ENCODE data around the gene FBXW7.

The FBXW7 gene

GRCh38 chr4:152464030-152464823 lies 71.7 kb downstream of the FBXW7 start:
- no peak for DNase-seq

- no peak for DNase-seq
Observed at GRCh38 chr4:152463562-152463961, 72.3 kb downstream of the FBXW7 start.

GRCh38 chr4:152462695-152463094 lies 73.2 kb downstream of the FBXW7 start:
- DNase-seq = no peak

GRCh38 chr4:152462047-152462446 lies 73.8 kb downstream of the FBXW7 start:
- DNase-seq = no peak

GRCh38 chr4:152460488-152460887 lies 75.4 kb downstream of the FBXW7 start:
- no peak for DNase-seq

- DNase-seq = no peak
Observed at GRCh38 chr4:152459326-152459725, 76.6 kb downstream of the FBXW7 start.

GRCh38 chr4:152458801-152459302 lies 77.0 kb downstream of the FBXW7 start:
- DNase-seq = no peak

- DNase-seq = no peak
Observed at GRCh38 chr4:152456609-152457008, 79.3 kb downstream of the FBXW7 start.

GRCh38 chr4:152455311-152455710 lies 80.6 kb downstream of the FBXW7 start:
- no peak for DNase-seq

GRCh38 chr4:152454398-152455011 lies 81.4 kb downstream of the FBXW7 start:
- no peak for DNase-seq

GRCh38 chr4:152451496-152451895 lies 84.4 kb downstream of the FBXW7 start:
- no peak for DNase-seq

- DNase-seq = no peak
Observed at GRCh38 chr4:152448854-152449253, 87.0 kb downstream of the FBXW7 start.

- no peak for DNase-seq
Observed at GRCh38 chr4:152448038-152448707, 87.7 kb downstream of the FBXW7 start.

- DNase-seq = no peak
Observed at GRCh38 chr4:152443859-152444258, 92.0 kb downstream of the FBXW7 start.

- no peak for DNase-seq
Observed at GRCh38 chr4:152437561-152437960, 98.3 kb downstream of the FBXW7 start.

- no peak for DNase-seq
Observed at GRCh38 chr4:152436384-152436783, 99.5 kb downstream of the FBXW7 start.

GRCh38 chr4:152434011-152434410 lies 101.9 kb downstream of the FBXW7 start:
- DNase-seq = no peak

GRCh38 chr4:152431784-152432183 lies 104.1 kb downstream of the FBXW7 start:
- no peak for DNase-seq

- no peak for DNase-seq
Observed at GRCh38 chr4:152431291-152431690, 104.6 kb downstream of the FBXW7 start.

GRCh38 chr4:152430507-152430906 lies 105.4 kb downstream of the FBXW7 start:
- no peak for DNase-seq

GRCh38 chr4:152427981-152428380 lies 107.9 kb downstream of the FBXW7 start:
- DNase-seq = no peak

- DNase-seq = no peak
Observed at GRCh38 chr4:152424977-152425376, 110.9 kb downstream of the FBXW7 start.

- DNase-seq = no peak
Observed at GRCh38 chr4:152424396-152424795, 111.5 kb downstream of the FBXW7 start.

GRCh38 chr4:152422817-152423320 lies 113.0 kb downstream of the FBXW7 start:
- no peak for DNase-seq
